ENCODE measurements around the gene EPS8.

- TF ChIP-seq EZH2 (IDR thresholded peaks at IDR 0.05; ENCODE audit: borderline replicate concordance) = no peak
- TF ChIP-seq CTCF (IDR thresholded peaks at IDR 0.05; ENCODE audit: poor library complexity) = no peak
Observed at GRCh38 chr12:15596174-15596573, 193.0 kb downstream of the EPS8 start.
